ENCODE measurements around the gene KIF2A.

GRCh38 chr5:62305358-62305714, 670 bp upstream of the KIF2A start:
- TF ChIP-seq CHD4 (IDR thresholded peaks at IDR 0.05; ENCODE audit: borderline replicate concordance, low read length) (no peak), HDAC2 (CRISPR knock-in tag; IDR thresholded peaks at IDR 0.05) (no peak), ZEB1 (IDR thresholded peaks at IDR 0.05; ENCODE audit: insufficient replicate concordance, low read depth) (no peak), DNMT3B (CRISPR knock-in tag; conservative IDR thresholded peaks at IDR 0.05) (no peak), HNRNPL (IDR thresholded peaks at IDR 0.05; ENCODE audit: low read depth, low read length) (no peak), CTCF (CRISPR knock-in tag; IDR thresholded peaks at IDR 0.05) (no peak), ZNF431 (CRISPR knock-in tag; IDR thresholded peaks at IDR 0.05; ENCODE audit: borderline replicate concordance, low read depth) (no peak), SYNCRIP (IDR thresholded peaks at IDR 0.05; ENCODE audit: insufficient read depth, low read depth, low read length) (no peak), POLR2AphosphoS2 (IDR thresholded peaks at IDR 0.05; ENCODE audit: low read depth, low read length) (no peak), PRMT3 (CRISPR knock-in tag; IDR thresholded peaks at IDR 0.05; ENCODE audit: borderline replicate concordance, low read depth) (no peak), ZNF543 (CRISPR knock-in tag; IDR thresholded peaks at IDR 0.05) (no peak), ZNF780A (CRISPR knock-in tag; IDR thresholded peaks at IDR 0.05) (no peak), ATF4 (CRISPR knock-in tag; IDR thresholded peaks at IDR 0.05) (no peak)
